ENCODE results near the gene KPNA1.

The KPNA1 gene

DNA sequence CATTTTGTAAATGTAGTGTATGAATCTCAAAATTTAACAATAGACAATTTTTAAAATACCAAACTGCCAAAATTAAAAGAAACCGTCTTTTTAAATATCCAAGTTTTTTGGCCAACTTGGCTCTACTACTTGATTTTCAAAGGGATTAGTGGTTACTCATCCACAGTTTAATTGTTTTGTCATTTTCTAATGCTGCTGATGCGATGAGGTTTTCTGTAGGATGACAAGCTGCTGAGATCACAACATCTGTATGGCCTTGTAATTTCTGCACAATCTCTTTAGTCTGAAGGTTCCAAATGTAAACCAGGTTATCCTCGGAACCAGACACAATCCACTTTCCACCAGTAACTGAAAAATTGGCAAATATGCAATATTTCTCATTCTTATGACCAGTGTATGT, 100.3 kb downstream of the KPNA1 start:
- DNase-seq: no peak

DNA sequence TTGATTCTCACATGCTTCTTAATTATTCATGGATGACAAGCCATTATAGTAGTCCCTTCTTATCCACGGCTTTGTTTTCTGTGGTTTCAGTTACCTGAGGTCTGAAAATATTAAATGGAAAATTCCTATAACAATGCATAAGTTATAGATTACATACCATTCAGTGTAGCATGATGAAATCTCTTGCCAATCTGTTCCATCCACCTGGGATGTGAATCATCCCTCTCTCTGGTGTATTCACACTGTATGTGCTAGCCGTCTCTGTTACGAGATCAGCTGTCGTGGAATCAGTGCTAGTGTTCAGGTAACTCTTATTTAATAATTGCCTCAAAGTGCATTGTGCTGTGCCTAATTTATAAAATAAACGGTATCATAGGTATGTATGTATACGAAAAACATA, 104.1 kb downstream of the KPNA1 start:
- DNase-seq: no peak

DNA sequence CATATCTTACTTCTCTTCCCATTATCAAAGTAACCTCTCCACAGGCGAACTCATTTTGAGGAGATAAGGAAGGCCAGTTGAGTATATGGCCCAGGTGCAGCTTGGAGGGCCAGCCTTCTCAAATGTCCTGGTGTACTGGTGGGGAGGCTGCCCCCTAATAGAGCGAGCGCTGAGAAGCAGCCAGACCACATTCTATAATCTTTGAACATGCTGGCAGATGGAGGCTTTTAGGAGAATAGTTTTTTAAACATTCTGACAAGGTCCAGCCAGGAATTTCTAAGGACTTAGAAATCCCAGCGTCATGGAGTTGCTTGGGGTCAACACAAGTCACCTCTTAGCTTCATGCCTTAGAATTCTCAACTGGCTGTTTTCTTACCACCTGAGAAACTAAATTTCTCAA, 104.6 kb downstream of the KPNA1 start:
- no peak for DNase-seq

DNA sequence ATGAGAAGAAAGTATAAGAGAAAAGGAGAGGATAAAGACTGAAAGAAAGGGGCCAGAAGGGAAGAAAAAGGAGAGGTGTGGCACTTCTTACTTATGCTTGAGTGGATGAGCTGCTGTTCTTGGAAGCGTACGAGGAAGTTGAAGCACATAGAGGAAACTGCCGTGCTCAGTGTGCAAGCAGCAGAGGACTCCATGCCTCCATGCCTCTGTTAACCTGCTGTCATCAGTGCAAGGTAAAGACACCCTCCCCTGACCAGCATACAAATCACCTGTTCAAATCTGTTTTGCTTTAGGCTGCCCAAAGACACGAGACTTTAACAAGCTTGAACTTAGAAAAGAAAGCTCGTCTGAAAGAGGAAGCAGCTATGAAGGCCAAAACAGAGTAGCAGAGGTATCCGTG, 105.3 kb downstream of the KPNA1 start:
- DNase-seq: no peak

DNA sequence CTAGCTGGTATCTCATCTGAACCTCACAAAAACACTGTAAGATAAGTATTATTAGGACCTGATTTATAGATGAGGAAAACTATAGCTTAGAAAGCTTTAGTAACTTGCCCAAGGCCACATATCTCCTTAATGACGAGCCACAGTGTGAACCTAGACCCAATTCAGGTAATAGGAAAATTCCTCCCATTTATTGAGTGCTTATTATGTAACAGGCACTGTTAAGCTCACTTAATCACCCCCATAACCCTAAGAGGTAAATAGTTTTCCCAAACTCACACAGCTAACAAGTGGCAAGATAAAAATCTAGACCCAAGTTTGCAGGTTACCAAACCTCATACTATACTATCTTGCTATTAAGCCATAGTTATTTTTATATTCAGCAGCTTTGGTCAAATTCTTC, 106.8 kb downstream of the KPNA1 start:
- DNase-seq: no peak

DNA sequence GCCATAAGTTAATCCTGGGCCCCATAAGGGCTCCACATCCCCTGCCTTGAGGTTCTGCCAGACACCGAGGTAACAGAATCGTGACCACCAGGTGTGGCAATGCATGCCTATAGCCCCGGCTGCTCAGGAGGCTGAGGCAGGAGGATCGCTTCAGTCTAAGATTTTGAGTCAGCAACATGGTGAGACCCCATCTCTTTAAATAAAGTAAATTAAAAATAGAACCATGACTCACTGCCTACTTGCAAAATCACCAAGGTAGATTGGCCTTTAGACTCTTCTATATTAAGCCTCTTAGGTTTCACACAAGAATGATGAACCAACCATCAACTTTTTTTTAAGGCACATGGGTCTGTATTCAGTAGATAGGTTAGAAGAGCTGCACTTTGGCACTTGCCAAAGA, 108.5 kb downstream of the KPNA1 start:
- no peak for DNase-seq

DNA sequence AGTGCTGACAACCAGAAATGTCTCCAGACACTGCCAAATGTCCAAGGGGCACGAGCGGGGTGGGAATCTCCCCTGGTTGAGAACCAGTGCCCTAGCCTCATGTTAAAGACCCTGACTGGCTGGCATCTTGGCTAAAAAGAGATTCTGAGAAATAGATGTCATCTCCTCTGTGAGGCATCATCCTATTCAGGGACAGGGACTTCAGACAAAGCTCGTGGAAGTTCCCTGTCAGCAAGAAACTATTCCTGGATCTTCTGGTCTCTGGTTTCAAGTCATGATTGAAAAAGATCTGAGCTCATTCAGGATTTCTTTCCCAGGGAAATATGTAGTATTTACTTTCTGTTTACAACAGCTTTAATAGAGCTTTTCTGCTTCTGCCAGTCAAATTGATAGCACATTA, 109.7 kb downstream of the KPNA1 start:
- DNase-seq: no peak

DNA sequence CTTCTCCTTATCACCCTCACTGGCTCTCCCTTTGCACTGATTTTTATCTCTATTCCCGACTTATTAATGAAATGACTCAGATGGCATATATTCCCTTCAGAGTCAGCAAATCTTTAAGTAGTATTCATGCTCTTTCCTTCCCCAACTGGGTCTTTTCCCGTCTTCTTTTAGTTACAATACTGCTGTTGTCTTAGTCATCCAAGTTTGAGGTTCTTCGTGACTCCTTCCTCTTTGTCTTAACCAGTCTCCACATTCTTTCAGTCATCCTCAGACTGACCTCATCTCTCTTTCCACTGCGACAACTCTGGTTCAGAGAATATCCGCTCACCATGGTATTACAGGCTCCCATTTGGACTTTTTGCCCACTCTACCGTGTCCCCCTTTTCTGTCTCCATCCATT, 111.2 kb downstream of the KPNA1 start:
- DNase-seq: no peak

DNA sequence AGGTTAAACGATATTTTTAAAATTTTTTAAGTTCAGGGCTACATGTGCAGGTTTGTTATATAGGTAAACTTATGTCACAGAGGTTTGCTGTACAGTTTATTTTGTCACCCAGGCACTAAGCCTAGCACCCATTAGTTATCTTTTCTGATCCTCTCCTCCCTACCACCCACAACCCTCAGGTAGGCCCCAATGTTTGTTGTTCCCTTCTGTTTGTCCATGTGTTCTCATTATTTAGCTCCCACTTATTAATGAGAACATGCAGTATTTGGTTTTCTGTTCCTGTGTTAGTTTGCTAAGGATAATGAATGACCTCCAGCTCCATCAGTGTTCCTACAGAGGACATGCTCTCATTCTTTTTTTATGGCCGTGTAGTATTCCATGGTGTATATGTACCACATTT, 115.8 kb downstream of the KPNA1 start:
- no peak for DNase-seq

DNA sequence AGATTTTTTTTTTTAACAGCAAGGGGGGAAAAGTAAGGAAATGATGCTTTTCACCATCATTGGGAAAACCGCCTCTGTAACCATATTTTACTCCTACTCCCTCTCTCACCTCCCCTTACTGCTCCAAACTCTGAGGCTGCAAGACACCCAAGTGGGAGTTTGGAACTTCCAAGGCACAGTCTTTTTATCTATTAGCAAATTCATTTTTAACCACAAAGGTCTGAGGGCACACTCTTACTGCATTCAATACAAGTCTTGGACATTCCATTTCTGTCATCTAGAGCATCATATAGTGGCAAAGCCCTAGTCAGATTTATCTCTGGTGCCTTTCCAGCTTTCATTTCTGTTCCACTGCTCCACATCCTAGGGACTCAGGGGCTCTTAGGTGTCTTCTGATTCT, 117.5 kb downstream of the KPNA1 start:
- no peak for DNase-seq

DNA sequence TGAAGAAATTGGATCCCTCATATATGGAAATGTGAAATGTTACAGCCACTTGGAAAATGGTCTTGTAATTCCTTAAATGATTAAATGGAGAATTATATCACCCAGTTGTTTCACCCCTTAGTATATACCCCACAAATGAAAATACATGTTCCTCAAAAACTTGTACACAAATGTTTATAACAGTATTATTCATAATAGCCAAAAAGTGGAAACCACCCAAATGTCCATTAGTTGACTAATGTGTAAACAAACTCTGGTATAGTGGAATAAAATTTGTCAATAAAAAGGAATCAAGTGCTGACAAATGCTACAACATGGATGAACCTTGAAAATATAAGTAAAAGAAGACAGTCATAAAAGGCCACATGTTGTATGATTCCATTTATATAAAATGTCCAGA, 118.2 kb downstream of the KPNA1 start:
- no peak for DNase-seq

DNA sequence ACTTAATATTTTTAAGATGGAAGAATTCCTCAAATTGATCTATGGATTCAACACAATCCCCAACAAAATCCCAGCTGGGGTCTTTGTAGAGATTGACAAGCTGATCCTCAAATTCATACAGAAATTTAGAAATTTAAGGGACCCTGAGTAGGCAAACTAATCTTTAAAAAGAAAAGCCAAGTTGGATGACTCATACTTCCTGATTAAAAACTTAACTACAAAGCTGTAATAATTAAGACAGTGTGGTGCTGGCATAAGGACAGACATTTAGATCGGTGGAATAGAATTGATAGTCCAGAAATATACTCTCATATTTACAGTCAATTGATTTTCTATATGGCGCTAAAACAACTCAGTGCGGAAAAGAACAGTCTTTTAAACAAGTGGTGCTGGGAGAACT, 119.2 kb downstream of the KPNA1 start:
- DNase-seq: no peak

DNA sequence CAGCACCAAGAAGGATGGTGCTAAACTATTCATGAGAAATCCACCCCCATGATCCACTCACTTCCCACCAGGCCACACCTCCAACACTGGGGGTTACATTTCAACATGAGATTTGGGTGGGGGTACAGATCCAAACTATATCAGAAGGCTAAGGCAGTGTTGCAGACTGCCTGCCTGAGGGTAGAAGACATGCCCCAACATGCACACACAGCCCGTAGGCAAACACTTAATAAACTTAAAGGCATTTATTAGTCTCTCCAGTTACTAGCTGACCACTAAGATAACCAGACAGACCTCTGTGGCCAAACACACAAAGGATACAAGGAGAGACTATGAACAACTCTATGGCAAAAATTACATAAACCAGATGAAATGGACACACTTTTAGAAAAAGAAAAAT, 120.6 kb downstream of the KPNA1 start:
- DNase-seq: no peak

DNA sequence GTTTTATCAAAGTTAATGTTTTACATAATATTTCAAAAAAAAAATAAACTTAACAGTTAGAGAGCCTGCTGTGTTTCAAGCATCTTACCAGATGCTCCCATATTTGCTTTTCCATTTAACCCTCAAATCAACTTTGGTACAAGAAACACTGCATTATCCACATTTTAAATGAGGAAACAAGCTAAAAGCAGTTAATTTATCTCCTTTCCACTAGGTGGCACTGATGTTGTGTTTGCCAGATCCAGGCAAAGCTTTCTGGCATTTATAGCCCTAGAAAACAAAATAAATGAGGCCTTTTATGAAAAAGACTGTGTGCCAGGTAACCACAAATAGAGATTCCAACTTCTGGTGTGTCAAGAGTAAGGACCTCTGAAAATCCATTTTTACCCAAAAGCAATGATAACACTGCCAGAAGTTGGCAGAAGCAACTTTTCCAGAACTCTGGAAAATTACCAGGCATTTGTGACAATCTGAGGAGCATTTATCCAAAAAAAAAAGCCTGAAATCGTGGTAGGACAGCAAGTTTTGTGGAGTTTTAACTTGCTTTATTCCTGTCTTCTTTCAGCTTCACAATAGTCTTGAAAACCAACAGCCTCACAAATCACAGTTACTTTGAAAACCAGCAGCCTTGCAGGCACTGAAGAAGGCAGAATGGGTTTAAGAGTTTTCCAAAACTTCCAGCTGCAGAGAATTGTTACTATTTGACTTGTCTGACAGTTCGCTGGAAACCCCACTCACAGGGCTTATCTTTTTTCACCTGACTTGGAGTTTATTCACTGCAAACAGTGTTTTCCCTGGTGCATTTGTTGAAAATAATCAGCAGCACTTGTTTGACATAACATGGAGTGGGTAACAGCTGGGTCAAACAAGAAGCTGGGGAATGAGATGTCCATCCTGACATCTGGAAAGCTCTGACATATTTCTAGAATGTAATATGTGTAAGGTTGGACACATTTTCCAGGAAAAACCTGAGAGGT, 121.6 kb downstream of the KPNA1 start:
- no peak for DNase-seq

DNA sequence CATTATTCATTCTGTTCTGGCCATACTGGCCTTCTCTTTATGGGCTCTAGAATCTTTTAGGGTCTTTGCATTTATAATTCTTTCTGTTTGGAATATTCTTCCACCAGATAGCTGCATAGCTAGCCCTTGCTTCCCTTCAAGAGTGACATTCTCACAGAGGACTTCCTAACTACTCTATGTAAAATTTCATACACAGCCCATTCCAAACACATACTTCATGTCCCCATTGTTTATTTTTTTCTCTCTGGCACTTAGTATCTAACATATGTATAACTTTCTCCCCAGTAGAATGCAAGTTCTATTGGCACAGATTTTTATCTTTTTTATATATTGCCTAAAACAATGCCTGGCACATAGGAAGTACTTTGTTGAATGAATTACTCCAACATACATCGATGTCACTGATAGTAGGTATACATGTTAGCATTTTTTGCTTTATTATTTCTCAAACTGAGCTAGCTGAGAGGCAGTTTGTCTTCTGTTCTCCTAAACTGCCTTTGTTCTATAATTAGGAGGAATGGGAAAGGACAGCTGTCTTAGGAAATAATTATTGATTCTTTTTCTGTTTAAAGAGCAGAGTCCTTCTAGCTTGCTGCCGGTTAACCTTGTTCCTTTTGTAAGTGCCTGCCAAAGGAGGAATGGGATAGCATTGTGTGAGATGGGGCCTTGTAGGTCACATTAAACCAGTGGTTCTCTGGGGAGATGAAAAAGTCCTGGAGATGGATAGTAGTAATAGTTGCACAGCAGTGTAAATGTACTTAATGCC, 122.9 kb downstream of the KPNA1 start:
- DNase-seq: no peak

DNA sequence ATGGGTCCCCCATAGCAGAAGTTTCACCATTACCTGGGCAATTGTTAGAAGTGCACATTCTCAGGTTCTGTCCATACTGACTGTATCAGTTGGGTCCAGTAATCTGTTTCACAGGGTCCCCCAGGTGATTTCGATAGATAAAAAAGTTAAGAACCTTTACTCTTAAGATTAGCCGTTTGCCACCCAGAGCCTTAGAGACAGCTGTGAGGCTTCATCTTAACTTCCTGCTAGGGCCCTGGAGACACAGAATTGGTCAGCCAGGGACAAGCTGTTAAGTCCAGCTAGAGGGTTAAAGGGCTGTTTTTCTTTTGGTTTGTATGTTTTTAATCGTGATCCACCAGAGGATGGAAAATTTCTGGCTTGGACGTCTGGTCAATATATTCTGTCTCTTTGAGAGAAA, 124.1 kb downstream of the KPNA1 start:
- DNase-seq: no peak

DNA sequence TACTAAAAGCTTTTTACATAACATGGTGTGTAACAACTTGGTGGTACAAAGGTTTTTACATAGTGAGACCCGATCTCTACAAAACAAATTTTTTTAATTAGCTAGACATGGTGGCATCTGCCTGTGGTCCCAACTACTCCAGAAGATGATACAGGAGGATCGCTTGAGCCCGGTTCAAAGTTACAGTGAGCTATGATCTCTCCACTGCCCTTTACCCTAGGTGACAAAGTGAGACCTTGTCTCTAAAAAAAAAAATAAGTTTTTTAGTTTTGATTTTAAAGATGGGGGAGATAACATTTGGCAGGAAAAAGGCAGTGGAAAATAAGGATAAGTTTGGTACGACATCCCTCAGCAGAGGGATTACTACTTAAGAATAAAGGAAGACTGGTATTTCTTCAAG, 124.8 kb downstream of the KPNA1 start:
- no peak for DNase-seq

DNA sequence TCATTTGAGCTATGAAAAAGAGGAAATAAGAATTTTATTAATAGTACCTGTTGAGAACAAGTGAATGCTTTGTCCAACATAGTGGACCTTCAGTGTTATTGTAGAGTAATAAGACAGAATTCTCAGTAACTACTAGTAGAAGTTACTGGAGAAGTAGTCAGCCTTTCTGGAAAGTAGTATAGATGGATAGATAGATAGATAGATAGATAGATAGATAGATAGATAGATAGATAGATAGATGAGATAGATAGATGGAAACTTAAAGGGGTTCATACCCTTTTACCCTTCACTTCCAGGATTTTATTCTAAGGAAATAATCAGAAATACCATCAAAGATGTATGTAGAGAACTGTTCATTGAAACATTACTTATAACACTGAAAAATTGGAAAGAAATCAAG, 125.5 kb downstream of the KPNA1 start:
- DNase-seq: no peak

DNA sequence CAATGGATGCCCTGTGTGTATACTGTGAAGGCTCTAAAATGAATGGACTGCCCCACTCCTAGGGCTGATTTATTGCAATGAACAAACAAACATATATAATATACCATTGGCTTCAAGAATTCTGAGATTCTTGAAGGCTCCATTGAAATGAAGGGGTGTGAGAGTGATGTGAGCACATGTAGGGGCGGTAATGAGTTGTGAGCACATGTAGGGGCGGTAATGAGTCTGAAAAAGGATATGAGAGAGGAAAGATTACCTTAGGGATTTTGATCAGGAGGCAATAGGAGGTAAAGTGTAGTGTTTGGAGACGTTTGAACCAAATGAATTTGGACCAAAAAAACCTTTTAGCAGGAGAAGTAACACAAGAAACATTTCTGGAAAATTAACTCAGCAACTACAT, 127.0 kb downstream of the KPNA1 start:
- no peak for DNase-seq

DNA sequence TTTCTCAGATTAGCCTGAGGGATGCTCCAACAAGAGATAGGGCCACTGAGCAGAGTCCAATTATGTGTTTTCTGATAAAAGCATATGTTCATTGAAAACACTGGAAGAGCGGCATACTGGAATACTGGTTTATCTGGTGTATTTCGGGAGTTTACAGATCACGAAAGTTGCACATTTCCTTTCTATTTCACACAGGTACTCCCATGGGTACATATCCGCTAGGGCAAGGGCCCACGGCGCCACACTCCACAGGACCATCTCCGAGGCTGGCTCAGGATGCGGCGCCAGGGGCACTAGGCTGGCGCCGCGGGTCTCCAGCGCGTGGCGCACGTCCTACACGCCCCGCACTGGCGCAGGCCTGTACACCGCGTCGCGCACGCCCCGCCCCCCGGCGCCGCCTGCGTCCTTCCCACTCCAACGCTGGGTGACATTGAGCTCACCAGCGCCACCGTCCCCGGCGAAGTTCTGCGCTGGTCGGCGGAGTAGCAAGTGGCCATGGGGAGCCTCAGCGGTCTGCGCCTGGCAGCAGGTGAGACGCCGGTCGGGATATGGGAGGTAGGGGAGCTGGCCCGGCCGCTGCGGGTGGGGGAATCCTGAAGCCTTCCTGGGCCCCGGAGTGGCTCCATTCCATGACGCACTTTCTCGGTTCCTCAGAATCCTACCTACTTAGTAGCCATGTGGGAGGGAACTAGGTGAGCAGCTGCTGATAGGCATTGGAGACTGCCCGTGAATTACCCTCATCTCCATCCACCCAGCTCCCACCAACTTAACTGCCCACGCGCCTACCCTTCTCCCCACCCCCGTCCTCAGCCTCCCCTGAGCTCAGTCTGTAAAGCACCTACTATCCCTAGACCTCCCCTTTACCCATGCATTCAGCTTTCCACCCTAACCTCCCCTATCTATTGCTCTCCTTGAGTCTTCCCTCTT, 130.7 kb downstream of the KPNA1 start, which contains the start of gene FAM162A:
Gene FAM162A, plus strand, starts transcription at position 412 of the 927 bp plus-strand sequence. Its CDS starts 84 bp downstream, at position 496.
- peak; percentile 86 for DNase-seq

DNA sequence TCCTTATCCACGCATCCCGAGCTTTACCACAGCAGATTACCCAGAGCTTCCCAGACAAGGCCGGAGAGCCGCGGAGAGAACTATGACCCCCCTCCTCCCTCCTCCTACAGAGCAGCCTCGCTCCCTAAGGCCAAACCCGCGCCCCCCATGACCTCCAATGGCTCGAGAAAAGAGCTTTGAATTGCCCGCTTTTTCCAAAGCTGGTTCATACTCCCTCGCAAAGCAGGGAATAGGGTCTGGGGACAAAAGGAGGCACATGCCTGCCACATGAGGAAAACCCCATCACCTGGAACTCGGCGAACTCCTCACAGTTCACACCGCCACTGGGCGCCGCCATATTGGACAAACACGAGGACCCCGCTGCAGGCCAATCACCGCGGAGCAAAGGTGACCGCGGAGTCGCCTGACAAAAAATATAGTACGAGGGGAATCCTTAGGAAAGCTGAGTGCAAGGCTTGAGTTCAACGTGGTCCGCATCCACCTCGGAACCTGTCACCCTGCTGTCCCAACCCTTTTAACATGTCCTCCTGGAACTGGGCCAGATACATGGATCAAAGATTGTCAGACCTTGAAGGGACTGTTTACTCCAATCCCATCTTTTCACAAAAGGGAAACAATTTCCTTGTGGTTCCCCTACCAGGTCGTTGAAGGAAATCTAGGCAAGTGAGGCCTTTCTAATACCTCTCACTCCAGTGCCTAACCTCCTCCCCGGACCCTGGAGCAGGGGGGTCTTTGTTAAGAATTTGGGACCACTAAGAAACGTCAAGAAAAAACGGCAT, 131.7 kb downstream of the KPNA1 start, which contains the start of gene MIX23:
Gene MIX23, minus strand, starts transcription at position 344 of the 779 bp plus-strand sequence. Its CDS starts 7 bp downstream, at position 337.
- DNase-seq: peak; percentile 72

DNA sequence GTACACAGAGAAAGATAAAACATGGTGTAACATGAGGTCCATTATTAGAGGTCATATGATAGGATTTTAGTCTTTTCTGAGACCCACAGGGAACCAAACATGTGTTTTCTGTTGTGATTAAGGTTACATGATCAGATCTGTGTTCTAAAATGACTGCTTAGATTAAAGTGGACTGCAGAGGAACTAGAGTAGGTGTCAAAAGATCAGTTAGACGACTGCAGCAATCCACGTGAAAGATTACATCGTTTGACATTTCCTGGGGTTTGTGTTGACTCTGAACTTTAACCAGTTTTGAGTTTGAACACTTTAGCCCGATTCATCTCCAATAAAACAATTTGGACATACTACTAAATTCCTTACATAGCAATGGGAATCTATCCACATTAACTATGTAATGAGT, 136.8 kb downstream of the KPNA1 start:
- DNase-seq: no peak
